Activated CD8-positive, alpha-beta memory T cell treated with anti-CD3 and anti-CD28 coated beads for 24 hours (primary cell): ENCODE results near the gene BCL7B.
"Not testable (repeated sequence)": the region's sequence is repeated elsewhere in the genome, so short reads cannot be mapped to it uniquely, and the experiment has no call there.

Experiments
- DNase-seq: peaks from one replicate; pipeline ENCODE4 v3.0.0-alpha.2; 2020

BCL7B gene

GRCh38 chr7:73570977-73571376, 13.5 kb upstream of the BCL7B start:
- no peak for DNase-seq

- no peak for DNase-seq
Observed at GRCh38 chr7:73570521-73570920, 13.0 kb upstream of the BCL7B start.

GRCh38 chr7:73569042-73569608, 11.6 kb upstream of the BCL7B start:
- DNase-seq = no peak

- DNase-seq = no peak
Observed at GRCh38 chr7:73567846-73568685, 10.6 kb upstream of the BCL7B start.

GRCh38 chr7:73567140-73567539, 9.7 kb upstream of the BCL7B start:
- no peak for DNase-seq

GRCh38 chr7:73566431-73566830, 8.9 kb upstream of the BCL7B start:
- not testable (repeated sequence) for DNase-seq

GRCh38 chr7:73565675-73566340, 8.3 kb upstream of the BCL7B start:
- DNase-seq = no peak

- no peak for DNase-seq
Observed at GRCh38 chr7:73560109-73560835, 2.8 kb upstream of the BCL7B start.

- no peak for DNase-seq
Observed at GRCh38 chr7:73557108-73557396, 438 bp downstream of the BCL7B start.

- no peak for DNase-seq
Observed at GRCh38 chr7:73556208-73557107, 1.0 kb downstream of the BCL7B start.

- no peak for DNase-seq
Observed at GRCh38 chr7:73555411-73555982, 2.0 kb downstream of the BCL7B start.

- not testable (repeated sequence) for DNase-seq
Observed at GRCh38 chr7:73550093-73550492, 7.4 kb downstream of the BCL7B start.

- DNase-seq = no peak
Observed at GRCh38 chr7:73549176-73549575, 8.3 kb downstream of the BCL7B start.

GRCh38 chr7:73547841-73548240, 9.6 kb downstream of the BCL7B start:
- DNase-seq = no peak

GRCh38 chr7:73544678-73545077, 12.8 kb downstream of the BCL7B start:
- DNase-seq = no peak

- no peak for DNase-seq
Observed at GRCh38 chr7:73541722-73542121, 15.8 kb downstream of the BCL7B start.

GRCh38 chr7:73539709-73540108, 17.8 kb downstream of the BCL7B start:
- DNase-seq = no peak

GRCh38 chr7:73538510-73538909, 19.0 kb downstream of the BCL7B start:
- DNase-seq = not testable (repeated sequence)

- no peak for DNase-seq
Observed at GRCh38 chr7:73537051-73537450, 20.4 kb downstream of the BCL7B start.

GRCh38 chr7:73536479-73536878, 21.0 kb downstream of the BCL7B start:
- DNase-seq = no peak

GRCh38 chr7:73535918-73536317, 21.6 kb downstream of the BCL7B start:
- not testable (repeated sequence) for DNase-seq

GRCh38 chr7:73533742-73534141, 23.7 kb downstream of the BCL7B start:
- DNase-seq = no peak
